Hepatocyte (in vitro differentiated cells): Measurements from ENCODE around the gene SLC31A1. TPM values are rescaled to one million over a fixed set of nuclear protein-coding genes. Genes with fewer than 3 reads are reported as not detected.

Experiments used
- DNase-seq: peaks from one replicate; pipeline ENCODE4 v3.0.0-alpha.2; 2016; ENCODE audit warnings: low spot score
- H2AFZ ChIP-seq: fragments of 200-600 bp; sonication (generic); 2 replicates; pipeline ENCODE4 v1.6.0; 2016; ENCODE audit warnings: antibody characterized with exemption, mild to moderate bottlenecking
- H3K27ac ChIP-seq: fragments of 200-600 bp; sonication (generic); 2 replicates; pipeline ENCODE4 v1.5.1; 2016; ENCODE audit warnings: mild to moderate bottlenecking
- H3K27me3 ChIP-seq: fragments of 200-600 bp; sonication (generic); 2 replicates; pipeline ENCODE4 v1.6.1; 2016
- H3K36me3 ChIP-seq: fragments of 200-600 bp; sonication (generic); replicated peaks from 2 replicates; pipeline ENCODE4 v1.5.1; 2016; ENCODE audit warnings: low read depth; ENCODE audit not compliant: insufficient read depth
- H3K4me1 ChIP-seq: fragments of 200-600 bp; sonication (generic); 2 replicates; pipeline ENCODE4 v1.5.1; 2016; ENCODE audit warnings: mild to moderate bottlenecking, moderate library complexity; ENCODE audit not compliant: insufficient read depth
- H3K4me2 ChIP-seq: fragments of 200-600 bp; sonication (generic); 2 replicates; pipeline ENCODE4 v1.6.0; 2016
- H3K4me3 ChIP-seq: fragments of 200-600 bp; sonication (generic); 2 replicates; pipeline ENCODE4 v1.5.1; 2016; ENCODE audit warnings: mild to moderate bottlenecking
- H3K79me2 ChIP-seq: fragments of 200-600 bp; sonication (generic); 2 replicates; pipeline ENCODE4 v1.6.0; 2017; ENCODE audit warnings: mild to moderate bottlenecking
- H3K9me2 ChIP-seq: fragments of 200-600 bp; sonication (generic); replicated peaks from 2 replicates; pipeline ENCODE4 v1.6.0; 2017; ENCODE audit warnings: mild to moderate bottlenecking; ENCODE audit not compliant: insufficient read depth
- H3K9me3 ChIP-seq: fragments of 200-600 bp; sonication (generic); 2 replicates; pipeline ENCODE4 v1.5.1; 2016; ENCODE audit warnings: low read depth, mild to moderate bottlenecking
- H4K20me1 ChIP-seq: fragments of 200-600 bp; sonication (generic); 2 replicates; pipeline ENCODE4 v1.6.0; 2016; ENCODE audit warnings: mild to moderate bottlenecking; ENCODE audit not compliant: insufficient read depth, poor library complexity, severe bottlenecking
- EZH2 ChIP-seq: fragments of 200-600 bp; sonication (generic); IDR thresholded peaks from 2 replicates; pipeline ENCODE4 v1.6.1; 2016; ENCODE audit warnings: antibody characterized with exemption, mild to moderate bottlenecking, borderline replicate concordance
- EZH2phosphoT487 ChIP-seq: fragments of 200-600 bp; sonication (generic); IDR thresholded peaks from one replicate; pipeline ENCODE4 v1.6.1; 2018; ENCODE audit warnings: antibody characterized with exemption, mild to moderate bottlenecking, low read depth, moderate library complexity; ENCODE audit not compliant: unreplicated experiment, severe bottlenecking
- WGBS: methylation state at CpG from one replicate; pipeline ENCODE4 v1.1.6; 2016; ENCODE audit warnings: low lambda C conversion rate; ENCODE audit errors: missing lambda C conversion rate; 5-methylcytosine and 5-hydroxymethylcytosine counted together
- polyA plus RNA-seq: library from polyadenylated mRNA; unstranded; fragments of >200 nt; fragmentation: Nextera tagmentation; extraction: Ambion mirVana; gene quantifications from 2 replicates; pipeline ENCODE4 v1.2.1, GENCODE V29; 2016
- total RNA-seq: library from RNA; depleted of rRNA; stranded (reverse); fragments of >200 nt; gene quantifications from 2 replicates; pipeline ENCODE4 v1.2.3, GENCODE V29; 2014
- TF ChIP-seq, protein P1 (sequence below): fragments of 200-600 bp; sonication (generic); IDR thresholded peaks from 2 replicates; pipeline ENCODE4 v1.5.1; 2016; ENCODE audit warnings: antibody characterized with exemption, mild to moderate bottlenecking; ENCODE audit not compliant: poor library complexity

SLC31A1 gene
- total and polyA plus RNA-seq, 2 experiments from 2014 or later, result 29.7 to 43.3 TPM

DNA sequence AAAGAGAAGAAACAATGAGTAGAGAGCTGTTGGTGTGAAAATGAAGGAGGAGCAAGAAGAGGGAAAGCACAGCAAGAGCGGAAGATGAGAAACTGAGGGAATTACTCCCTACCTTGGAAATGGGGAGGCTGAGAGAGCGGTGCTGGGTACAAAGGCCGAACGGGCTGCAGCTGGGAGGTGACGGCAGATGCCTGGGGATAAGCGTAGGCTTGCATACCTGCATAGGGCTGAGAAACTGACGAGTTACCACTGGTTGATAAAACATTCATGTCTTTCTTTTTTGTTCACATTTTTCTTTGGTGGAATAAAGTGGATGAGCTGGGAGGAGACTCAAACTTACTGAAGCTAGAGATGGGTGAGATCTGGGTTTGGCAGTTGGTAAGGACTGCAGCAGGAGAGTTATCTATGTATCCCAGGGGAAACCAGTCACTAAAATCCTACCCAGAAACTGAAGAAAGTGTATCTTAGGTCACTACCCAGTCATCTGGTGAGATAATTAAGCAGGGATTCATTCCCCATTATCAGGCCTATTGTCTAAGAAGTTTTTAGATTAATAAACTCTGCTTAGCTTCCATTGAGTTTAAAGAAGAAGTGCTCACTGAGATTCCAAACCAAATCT lies 35.1 kb upstream of the SLC31A1 start:
- Histone ChIP-seq H3K79me2 (no peaks in the 10 kb centered on the region), H3K4me3 (no peak overlapping the region), H2AFZ (no peak overlapping the region), H3K4me1 (no peaks in the 10 kb centered on the region), H3K9me3 (no peaks in the 10 kb centered on the region), H3K9me2 (no peaks in the 10 kb centered on the region), H3K27ac (no peak overlapping the region), H3K27me3 (no peaks in the 10 kb centered on the region), H4K20me1 (no peaks in the 10 kb centered on the region), H3K36me3 (no peaks in the 10 kb centered on the region), H3K4me2 (no peak overlapping the region)
- DNase-seq, result no peak
- WGBS, result 96% methylated on average over 7 of the region's 7 CpGs
- no peak for TF ChIP-seq EZH2
- TF ChIP-seq, protein P1, sequence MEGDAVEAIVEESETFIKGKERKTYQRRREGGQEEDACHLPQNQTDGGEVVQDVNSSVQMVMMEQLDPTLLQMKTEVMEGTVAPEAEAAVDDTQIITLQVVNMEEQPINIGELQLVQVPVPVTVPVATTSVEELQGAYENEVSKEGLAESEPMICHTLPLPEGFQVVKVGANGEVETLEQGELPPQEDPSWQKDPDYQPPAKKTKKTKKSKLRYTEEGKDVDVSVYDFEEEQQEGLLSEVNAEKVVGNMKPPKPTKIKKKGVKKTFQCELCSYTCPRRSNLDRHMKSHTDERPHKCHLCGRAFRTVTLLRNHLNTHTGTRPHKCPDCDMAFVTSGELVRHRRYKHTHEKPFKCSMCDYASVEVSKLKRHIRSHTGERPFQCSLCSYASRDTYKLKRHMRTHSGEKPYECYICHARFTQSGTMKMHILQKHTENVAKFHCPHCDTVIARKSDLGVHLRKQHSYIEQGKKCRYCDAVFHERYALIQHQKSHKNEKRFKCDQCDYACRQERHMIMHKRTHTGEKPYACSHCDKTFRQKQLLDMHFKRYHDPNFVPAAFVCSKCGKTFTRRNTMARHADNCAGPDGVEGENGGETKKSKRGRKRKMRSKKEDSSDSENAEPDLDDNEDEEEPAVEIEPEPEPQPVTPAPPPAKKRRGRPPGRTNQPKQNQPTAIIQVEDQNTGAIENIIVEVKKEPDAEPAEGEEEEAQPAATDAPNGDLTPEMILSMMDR, result no peak
- no peak for TF ChIP-seq EZH2phosphoT487

DNA sequence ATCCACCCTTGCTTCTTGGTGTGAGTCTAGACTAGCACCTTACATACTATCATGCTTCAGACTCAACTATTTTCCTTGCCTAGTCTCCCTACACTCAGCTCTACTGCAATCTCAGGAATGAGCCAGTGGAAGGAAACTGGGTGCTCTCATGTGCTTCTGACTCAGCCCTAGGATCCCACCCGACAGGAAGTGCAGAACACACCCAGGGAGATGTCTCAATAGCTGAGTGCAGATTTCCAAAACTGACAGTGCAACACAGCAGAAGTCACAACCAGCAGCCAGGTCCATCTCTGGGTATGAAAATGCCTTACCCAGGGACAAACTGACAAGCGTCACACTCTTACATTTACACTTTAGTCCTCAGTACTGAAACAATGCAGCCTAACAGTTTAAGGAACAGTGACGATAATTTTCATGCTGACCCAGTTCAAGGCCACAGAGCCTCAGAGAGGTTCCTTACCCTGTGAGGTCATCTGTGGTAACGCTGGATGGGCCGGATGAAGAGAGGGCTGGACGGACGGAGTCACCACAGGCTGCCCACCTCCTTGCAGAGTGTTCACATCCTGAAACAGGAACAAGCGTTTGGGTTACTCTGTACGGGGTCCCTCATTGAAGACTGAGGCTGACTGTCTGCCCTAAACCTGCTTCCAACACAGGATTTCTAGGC lies 33.3 kb upstream of the SLC31A1 start:
- Histone ChIP-seq H3K4me1 (no peaks in the 10 kb centered on the region), H3K36me3 (no peaks in the 10 kb centered on the region), H3K9me2 (no peaks in the 10 kb centered on the region), H4K20me1 (no peaks in the 10 kb centered on the region), H3K4me3 (no peak overlapping the region), H3K4me2 (no peak overlapping the region), H3K79me2 (no peaks in the 10 kb centered on the region), H3K27ac (peak overlapping the region; percentile 44), H3K27me3 (no peaks in the 10 kb centered on the region), H2AFZ (no peak overlapping the region), H3K9me3 (no peaks in the 10 kb centered on the region)
- WGBS, result 92% methylated on average over 9 of the region's 9 CpGs
- TF ChIP-seq EZH2 (no peak), EZH2phosphoT487 (no peak)
- TF ChIP-seq, protein P1, result no peak
- peak; percentile 28 for DNase-seq

DNA sequence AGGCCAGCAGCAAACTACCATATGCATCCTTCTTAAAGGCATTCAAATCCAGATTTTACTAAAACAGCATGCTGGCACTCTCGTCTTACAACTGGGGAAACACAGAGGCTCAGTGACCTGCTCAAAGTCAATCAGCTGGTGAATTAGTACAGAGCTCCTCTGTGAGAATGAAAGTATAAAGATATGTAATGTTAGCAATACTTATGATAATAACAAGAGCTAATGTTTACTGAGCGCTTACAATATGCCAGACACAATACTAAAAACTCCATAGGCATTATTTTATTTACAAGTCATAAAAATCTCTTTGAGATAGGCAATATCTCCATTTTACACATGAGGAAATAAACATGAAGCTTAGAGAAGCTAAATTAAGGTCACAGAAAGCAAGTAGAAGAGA lies 28.9 kb upstream of the SLC31A1 start:
- Histone ChIP-seq H3K4me2 (no peak overlapping the region), H3K4me3 (no peak overlapping the region), H3K27ac (no peak overlapping the region), H3K36me3 (no peaks in the 10 kb centered on the region), H4K20me1 (no peaks in the 10 kb centered on the region), H3K79me2 (no peaks in the 10 kb centered on the region), H3K9me2 (no peaks in the 10 kb centered on the region), H3K9me3 (no peaks in the 10 kb centered on the region), H3K27me3 (no peaks in the 10 kb centered on the region), H3K4me1 (no peaks in the 10 kb centered on the region), H2AFZ (no peak overlapping the region)
- 88% methylated on average over 2 of the region's 2 CpGs for WGBS
- TF ChIP-seq, protein P1, result no peak
- TF ChIP-seq EZH2 (no peak), EZH2phosphoT487 (no peak)
- no peak for DNase-seq
